RWPE2 (cell line): ENCODE measurements around the gene MAPT.
"Not testable (repeated sequence)": the region's sequence is repeated elsewhere in the genome, so short reads cannot be mapped to it uniquely, and the experiment has no call there.

Source experiments
- ATAC-seq: fragments of 200-7000 bp; cut with Tn5 transposase; 3 replicates; pipeline ENCODE4 v1.9.1; 2021; ENCODE audit warnings: low read depth
- DNase-seq: peaks from one replicate; pipeline ENCODE4 v3.0.0-alpha.2; 2020; ENCODE audit warnings: low spot score
- H3K27ac ChIP-seq: fragments of 450-650 bp; 2 replicates; pipeline ENCODE4 v1.5.1; 2017; ENCODE audit warnings: mild to moderate bottlenecking; ENCODE audit not compliant: poor library complexity, severe bottlenecking
- H3K27me3 ChIP-seq: fragments of 250-450 bp; sonication (Bioruptor Pico); 2 replicates; pipeline ENCODE4 v1.5.1; 2021; ENCODE audit warnings: mild to moderate bottlenecking, moderate library complexity; ENCODE audit not compliant: insufficient read depth, poor library complexity, severe bottlenecking
- H3K36me3 ChIP-seq: fragments of 250-450 bp; sonication (Bioruptor Pico); 2 replicates; pipeline ENCODE4 v1.5.1; 2020; ENCODE audit warnings: low read depth, mild to moderate bottlenecking, moderate library complexity
- H3K4me1 ChIP-seq: fragments of 250-450 bp; sonication (Bioruptor Pico); 2 replicates; pipeline ENCODE4 v1.5.1; 2021; ENCODE audit warnings: mild to moderate bottlenecking, moderate library complexity; ENCODE audit not compliant: insufficient read depth, poor library complexity, severe bottlenecking
- H3K4me3 ChIP-seq: fragments of 250-450 bp; sonication (Bioruptor Pico); 2 replicates; pipeline ENCODE4 v1.5.1; 2021; ENCODE audit warnings: mild to moderate bottlenecking, moderate library complexity; ENCODE audit not compliant: severe bottlenecking
- H3K9me3 ChIP-seq: fragments of 250-450 bp; sonication (Bioruptor Pico); 2 replicates; pipeline ENCODE4 v1.5.1; 2021; ENCODE audit warnings: mild to moderate bottlenecking, moderate library complexity; ENCODE audit not compliant: severe bottlenecking
- CTCF ChIP-seq: fragments of 450-650 bp; IDR thresholded peaks from one replicate; pipeline ENCODE4 v1.5.1; 2017; ENCODE audit warnings: mild to moderate bottlenecking, moderate library complexity; ENCODE audit not compliant: poor library complexity, severe bottlenecking

Gene MAPT

GRCh38 chr17:46001390-46002310 lies 107.3 kb downstream of the MAPT start:
- TF ChIP-seq CTCF: no peak
- DNase-seq (no peak), ATAC-seq (no peak)
- H3K4me1 ChIP-seq: no peaks in the 10 kb centered on the region
- no peaks in the 10 kb centered on the region for H3K9me3 ChIP-seq
- no peak overlapping the region for H3K4me3 ChIP-seq
- H3K27ac ChIP-seq: no peak overlapping the region
- H3K27me3 ChIP-seq: no peaks in the 10 kb centered on the region
- H3K36me3 ChIP-seq: no peaks in the 10 kb centered on the region

- no peak overlapping the region for H3K4me3 ChIP-seq
- H3K27me3 ChIP-seq: no peaks in the 10 kb centered on the region
- peak; percentile 88 for TF ChIP-seq CTCF
- no peaks in the 10 kb centered on the region for H3K36me3 ChIP-seq
- no peaks in the 10 kb centered on the region for H3K4me1 ChIP-seq
- no peak overlapping the region for H3K27ac ChIP-seq
- DNase-seq: no peak
- no peaks in the 10 kb centered on the region for H3K9me3 ChIP-seq
- peak; percentile 82 for ATAC-seq
These were observed 108.1 kb downstream of the MAPT start for GRCh38 chr17:46002311-46002972.

GRCh38 chr17:46002973-46003316 lies 108.6 kb downstream of the MAPT start:
- Histone ChIP-seq H3K9me3 (no peaks in the 10 kb centered on the region), H3K4me1 (no peaks in the 10 kb centered on the region), H3K4me3 (no peak overlapping the region), H3K36me3 (no peaks in the 10 kb centered on the region), H3K27ac (no peak overlapping the region), H3K27me3 (no peaks in the 10 kb centered on the region)
- no peak for TF ChIP-seq CTCF
- no peak for DNase-seq
- ATAC-seq: peak; percentile 6; the same call in 1 of the 3 replicates

- 0 out of 3 replicates have a peak, but pooled peaks have one; percentile 33 for ATAC-seq
- DNase-seq: no peak
- Histone ChIP-seq H3K4me1 (no peaks in the 10 kb centered on the region), H3K36me3 (no peaks in the 10 kb centered on the region), H3K9me3 (no peaks in the 10 kb centered on the region), H3K27ac (no peak overlapping the region), H3K4me3 (no peak overlapping the region), H3K27me3 (no peaks in the 10 kb centered on the region)
- no peak for TF ChIP-seq CTCF
These were observed 109.8 kb downstream of the MAPT start for GRCh38 chr17:46003907-46004748.

GRCh38 chr17:46006082-46006481 lies 111.7 kb downstream of the MAPT start:
- H3K4me3 ChIP-seq, ATAC-seq, H3K27me3 ChIP-seq, H3K9me3 ChIP-seq, H3K36me3 ChIP-seq, H3K4me1 ChIP-seq, DNase-seq, H3K27ac ChIP-seq: not testable (repeated sequence)
